Measurements from ENCODE around the gene NSMF. TPM values are rescaled to one million over a fixed set of nuclear protein-coding genes. Genes with fewer than 3 reads are reported as not detected.
A peak's percentile ranks its signal among the peaks of the same experiment; 100 is the strongest.

NSMF gene
- total and polyA plus RNA-seq, 9 donors = 9.9 to 31.1 (median 22.2) TPM

DNA sequence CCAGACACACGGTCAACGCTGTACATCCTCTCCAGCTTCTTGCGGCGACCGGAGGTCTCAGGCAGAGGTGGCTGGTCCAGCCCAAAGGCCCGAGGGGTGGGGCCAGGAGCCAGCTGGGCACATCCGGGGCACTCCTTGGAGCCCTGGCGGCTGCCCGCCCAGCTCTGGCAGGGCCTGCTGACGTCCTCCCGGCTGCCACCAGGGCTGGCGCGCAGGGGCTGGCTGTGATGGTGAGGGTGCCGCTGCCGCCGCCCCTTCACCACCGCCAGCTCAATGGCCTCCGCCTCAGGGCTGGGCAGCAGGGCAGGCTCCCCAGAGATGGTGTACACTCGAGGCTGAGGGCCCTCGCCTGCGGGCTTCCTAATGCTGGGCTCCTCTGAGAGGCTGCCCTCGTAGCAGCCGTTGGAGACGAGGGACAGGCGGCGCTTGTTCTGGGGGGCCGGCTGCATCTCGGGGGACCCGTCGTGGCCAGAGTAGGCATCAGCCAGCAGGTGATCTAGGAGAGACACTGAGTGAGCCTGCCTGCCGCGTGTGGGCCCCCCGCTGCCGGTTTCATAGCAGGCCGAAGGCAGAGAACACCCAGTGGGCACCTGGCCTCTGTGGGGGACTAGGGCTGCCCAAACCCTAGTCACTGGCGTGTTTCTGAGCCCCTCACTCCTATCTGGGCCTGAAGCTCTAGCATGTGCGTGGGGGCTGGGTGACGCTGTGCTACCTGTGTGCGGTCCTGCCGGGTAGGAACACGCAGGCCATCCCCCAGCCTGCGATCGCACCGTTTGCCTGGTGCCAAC is 1.5 kb downstream of the NSMF start:
- WGBS (ENCODE audit: insufficient coverage) = 84% methylated on average over 41 of the region's 44 CpGs
- H3K9me3 ChIP-seq (replicated peaks; ENCODE audit: control insufficient read depth, low read depth, low read length) = no peaks in the 10 kb centered on the region
- peaks cover 25% of the 10 kb centered on the region for H3K36me3 ChIP-seq (ENCODE audit: control insufficient read depth, insufficient read depth, low read length)
- no peak for DNase-seq
- H3K4me3 ChIP-seq (ENCODE audit: low read length) = peak overlapping the region; percentile 42
- H3K27ac ChIP-seq (ENCODE audit: low read length) = no peak overlapping the region
- peaks cover 14% of the 10 kb centered on the region for H3K27me3 ChIP-seq (ENCODE audit: control insufficient read depth, insufficient read depth, low read length)
- peaks cover 45% of the 10 kb centered on the region for H3K4me1 ChIP-seq (ENCODE audit: control insufficient read depth, insufficient read depth, low read length)

DNA sequence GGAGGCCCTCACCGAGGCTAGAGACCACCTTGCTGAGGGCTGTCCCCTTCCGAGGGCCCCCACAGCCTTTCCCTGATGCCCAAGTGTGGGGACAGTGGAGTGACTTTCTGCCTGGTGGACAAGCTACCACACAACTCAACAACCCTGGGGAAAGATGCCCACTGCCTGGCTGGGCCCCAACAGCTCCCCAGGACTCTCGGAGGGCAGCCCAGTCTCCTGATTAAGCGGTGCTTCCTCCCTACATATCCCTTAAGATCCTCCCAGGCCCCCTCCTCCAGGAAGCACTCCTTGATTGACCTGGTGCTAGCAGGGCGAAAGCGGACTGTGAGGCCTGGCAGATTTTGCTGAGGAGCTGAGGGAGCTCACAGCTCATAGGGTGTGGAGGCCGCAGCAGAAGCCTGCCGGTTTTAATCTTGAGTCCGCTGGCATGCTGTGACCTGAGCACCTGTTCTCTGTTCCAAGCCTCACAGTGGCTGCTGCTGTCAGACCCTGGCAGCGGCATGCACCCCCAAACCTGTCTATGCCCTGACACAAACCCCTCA is 2.2 kb downstream of the NSMF start:
- no peak for DNase-seq
- Histone ChIP-seq H3K4me1 (ENCODE audit: control insufficient read depth, insufficient read depth, low read length) (peaks cover 44% of the 10 kb centered on the region), H3K27ac (ENCODE audit: low read length) (no peak overlapping the region), H3K36me3 (ENCODE audit: control insufficient read depth, insufficient read depth, low read length) (peaks cover 28% of the 10 kb centered on the region), H3K27me3 (ENCODE audit: control insufficient read depth, insufficient read depth, low read length) (peaks cover 9% of the 10 kb centered on the region), H3K4me3 (ENCODE audit: low read length) (no peak overlapping the region), H3K9me3 (replicated peaks; ENCODE audit: control insufficient read depth, low read depth, low read length) (no peaks in the 10 kb centered on the region)
- WGBS (ENCODE audit: insufficient coverage) = 86% methylated on average over 4 of the region's 10 CpGs

DNA sequence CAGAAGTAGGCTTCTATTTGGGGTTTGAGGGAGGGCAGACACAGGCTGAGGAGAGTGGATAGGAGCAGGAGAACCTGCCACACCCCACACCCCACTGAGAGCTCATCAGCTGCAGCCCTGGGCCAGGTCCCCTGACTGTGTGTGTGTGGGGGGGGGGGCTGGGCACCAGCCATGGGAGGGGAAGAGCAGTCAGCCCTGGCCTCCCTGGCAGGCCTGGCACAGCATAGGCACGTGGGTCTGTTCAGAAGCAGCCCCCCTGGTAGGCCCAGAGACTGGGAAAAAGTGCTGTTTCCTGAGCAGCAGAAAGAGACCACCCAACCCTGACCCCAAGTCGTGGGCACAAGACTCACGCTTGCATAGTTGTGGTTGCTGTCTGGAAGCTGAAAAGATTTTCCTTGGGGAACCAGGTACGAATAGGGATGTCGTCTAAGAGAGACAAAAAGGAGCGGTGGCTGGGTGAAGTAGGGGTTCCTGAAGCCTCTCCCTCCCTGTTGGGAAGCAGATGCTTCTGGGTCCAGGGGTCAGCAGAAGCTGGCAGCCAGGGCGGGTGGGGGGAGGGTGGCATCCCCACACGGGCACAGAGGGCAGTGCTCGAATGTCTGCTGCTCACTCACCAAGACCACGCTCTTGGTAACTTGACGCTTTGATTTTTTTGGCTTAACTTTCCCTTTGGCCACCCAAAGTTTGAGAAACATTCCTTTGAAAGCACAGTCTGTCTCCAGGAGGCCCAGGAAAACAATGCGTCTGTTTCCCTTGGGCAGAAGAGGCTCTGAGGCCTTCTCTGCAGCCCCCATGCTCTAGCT is 2.9 kb downstream of the NSMF start:
- Histone ChIP-seq H3K27me3 (ENCODE audit: control insufficient read depth, insufficient read depth, low read length) (peaks cover 2% of the 10 kb centered on the region), H3K27ac (ENCODE audit: low read length) (no peak overlapping the region), H3K4me3 (ENCODE audit: low read length) (no peak overlapping the region), H3K4me1 (ENCODE audit: control insufficient read depth, insufficient read depth, low read length) (peaks cover 40% of the 10 kb centered on the region), H3K9me3 (replicated peaks; ENCODE audit: control insufficient read depth, low read depth, low read length) (no peaks in the 10 kb centered on the region), H3K36me3 (ENCODE audit: control insufficient read depth, insufficient read depth, low read length) (peaks cover 28% of the 10 kb centered on the region)
- no peak for DNase-seq
- 65% methylated on average over 12 of the region's 12 CpGs for WGBS (ENCODE audit: insufficient coverage)

DNA sequence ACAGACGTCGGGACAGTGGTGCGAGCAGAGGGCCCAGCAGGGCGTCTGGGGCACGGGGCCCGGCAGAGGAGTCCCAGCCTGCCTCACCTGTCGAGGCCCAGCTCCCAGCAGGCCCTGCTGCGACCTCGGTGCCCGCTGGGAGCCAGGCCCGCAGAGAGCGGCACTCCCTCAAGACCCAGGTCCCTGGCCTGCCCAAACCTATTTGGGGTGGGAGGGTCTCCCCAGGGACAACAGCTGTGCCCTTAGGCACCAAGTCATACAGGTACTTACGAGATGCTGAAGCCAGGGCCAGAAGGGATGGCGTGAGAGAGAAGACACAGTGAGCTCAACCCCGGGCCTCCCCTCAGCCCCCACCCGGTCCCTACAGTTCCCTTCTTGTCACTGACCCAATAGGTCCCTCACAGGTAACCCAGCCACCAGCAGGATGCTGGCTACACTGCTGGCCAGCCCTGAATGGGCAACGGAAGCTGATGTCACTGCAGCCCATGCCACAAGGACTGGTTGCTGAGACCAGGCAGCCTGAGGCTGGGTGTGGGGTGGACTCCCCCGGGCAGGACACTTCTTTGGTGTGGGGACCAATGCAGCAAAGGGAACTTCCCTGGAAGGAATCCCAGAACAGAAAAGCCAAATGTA is 3.7 kb downstream of the NSMF start:
- Histone ChIP-seq H3K27me3 (ENCODE audit: control insufficient read depth, insufficient read depth, low read length) (no peaks in the 10 kb centered on the region), H3K27ac (ENCODE audit: low read length) (no peak overlapping the region), H3K36me3 (ENCODE audit: control insufficient read depth, insufficient read depth, low read length) (peaks cover 28% of the 10 kb centered on the region), H3K4me1 (ENCODE audit: control insufficient read depth, insufficient read depth, low read length) (peaks cover 40% of the 10 kb centered on the region), H3K4me3 (ENCODE audit: low read length) (no peak overlapping the region), H3K9me3 (replicated peaks; ENCODE audit: control insufficient read depth, low read depth, low read length) (no peaks in the 10 kb centered on the region)
- 70% methylated on average over 9 of the region's 18 CpGs for WGBS (ENCODE audit: insufficient coverage)
- DNase-seq = no peak

DNA sequence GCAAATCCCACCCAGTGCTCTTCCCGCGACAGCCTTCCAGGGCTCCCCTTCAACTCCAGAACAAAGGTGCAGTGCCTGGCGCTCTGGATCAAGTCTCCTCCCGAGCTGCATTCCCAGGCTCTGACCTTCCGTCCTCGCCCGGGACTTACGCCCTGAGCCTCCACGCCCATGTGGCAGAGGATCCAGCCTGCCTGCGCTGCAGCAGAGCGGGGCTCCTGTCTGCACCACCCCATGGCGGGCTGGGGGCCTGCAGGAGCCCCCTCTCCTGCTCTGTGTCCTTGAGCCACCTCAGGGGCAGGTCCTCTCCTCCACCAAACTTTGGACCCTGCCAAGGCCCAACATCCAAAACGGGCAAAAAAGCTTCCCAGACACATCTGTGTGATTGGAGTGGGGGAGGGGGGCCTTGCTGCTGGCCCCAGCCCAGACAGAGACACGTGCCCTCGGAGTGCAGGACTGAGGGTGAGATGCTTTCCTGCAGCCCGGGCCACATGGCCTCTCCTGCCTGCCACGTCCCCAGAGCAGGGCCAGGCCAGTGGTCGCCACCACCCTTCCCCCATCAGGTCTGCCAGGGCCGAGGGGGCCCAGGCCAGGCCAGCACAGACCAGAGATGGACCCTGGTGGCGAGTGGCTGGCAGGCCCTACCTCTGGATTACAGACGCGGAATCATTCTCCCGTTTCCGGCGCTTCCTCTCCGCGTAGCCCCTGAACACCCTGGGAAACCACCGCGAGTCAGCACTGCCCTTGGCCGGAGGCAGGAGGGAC is 4.4 kb downstream of the NSMF start:
- Histone ChIP-seq H3K4me3 (ENCODE audit: low read length) (peak overlapping the region; percentile 23), H3K36me3 (ENCODE audit: control insufficient read depth, insufficient read depth, low read length) (peaks cover 33% of the 10 kb centered on the region), H3K27me3 (ENCODE audit: control insufficient read depth, insufficient read depth, low read length) (no peaks in the 10 kb centered on the region), H3K9me3 (replicated peaks; ENCODE audit: control insufficient read depth, low read depth, low read length) (no peaks in the 10 kb centered on the region), H3K27ac (ENCODE audit: low read length) (no peak overlapping the region), H3K4me1 (ENCODE audit: control insufficient read depth, insufficient read depth, low read length) (peaks cover 37% of the 10 kb centered on the region)
- no peak for DNase-seq
- 56% methylated on average over 27 of the region's 30 CpGs for WGBS (ENCODE audit: insufficient coverage)

DNA sequence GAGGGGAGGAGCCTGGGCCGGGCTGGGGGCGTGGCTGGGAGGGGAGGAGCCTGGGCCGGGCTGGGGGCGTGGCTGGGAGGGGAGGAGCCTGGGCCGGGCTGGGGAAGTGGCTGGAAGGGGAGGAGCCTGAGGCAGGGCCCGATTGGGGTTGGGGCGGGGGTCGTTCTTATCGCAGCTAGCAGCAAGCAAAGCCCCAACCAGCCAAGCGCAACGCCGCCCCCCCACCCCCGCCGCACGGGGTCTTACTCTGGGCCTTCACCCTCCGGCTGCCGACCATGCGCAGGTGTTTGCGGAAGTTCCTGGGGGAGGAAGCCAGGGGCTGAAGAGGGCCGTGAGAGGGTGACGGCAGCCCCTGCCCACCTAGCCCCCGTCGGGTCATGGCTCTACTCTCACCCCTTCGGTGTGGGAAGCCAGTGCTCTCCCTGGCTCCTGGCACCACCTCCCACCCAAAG is 5.0 kb downstream of the NSMF start:
- WGBS (ENCODE audit: insufficient coverage) = 19% methylated on average over 3 of the region's 24 CpGs
- no peak for DNase-seq
- no peaks in the 10 kb centered on the region for H3K9me3 ChIP-seq (replicated peaks; ENCODE audit: control insufficient read depth, low read depth, low read length)
- H3K27me3 ChIP-seq (ENCODE audit: control insufficient read depth, insufficient read depth, low read length) = no peaks in the 10 kb centered on the region
- no peak overlapping the region for H3K27ac ChIP-seq (ENCODE audit: low read length)
- H3K36me3 ChIP-seq (ENCODE audit: control insufficient read depth, insufficient read depth, low read length) = peaks cover 38% of the 10 kb centered on the region
- peak overlapping the region; percentile 23 for H3K4me3 ChIP-seq (ENCODE audit: low read length)
- peaks cover 32% of the 10 kb centered on the region for H3K4me1 ChIP-seq (ENCODE audit: control insufficient read depth, insufficient read depth, low read length)

DNA sequence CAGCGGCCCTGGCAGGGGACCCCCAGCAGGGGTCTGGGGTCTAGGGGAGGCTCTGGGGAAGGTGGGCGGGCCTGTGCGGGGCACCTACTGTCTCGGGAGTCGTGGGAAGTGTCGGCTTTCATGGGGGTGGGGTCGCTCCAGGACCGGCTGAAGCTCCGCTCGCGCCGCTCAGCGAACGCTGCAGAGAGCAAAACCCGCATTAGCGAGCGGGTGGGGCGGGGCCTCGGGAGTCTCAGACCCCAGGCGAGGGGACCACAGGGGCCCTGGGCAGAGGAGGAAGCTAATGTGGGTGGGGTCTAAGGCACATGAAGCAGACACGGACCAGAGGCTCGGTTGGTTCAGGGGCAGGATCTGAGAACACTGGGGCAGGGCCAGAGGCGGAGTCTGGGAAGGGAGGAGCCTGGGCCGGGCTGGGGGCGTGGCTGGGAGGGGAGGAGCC is 5.5 kb downstream of the NSMF start:
- 17% methylated on average over 22 of the region's 25 CpGs for WGBS (ENCODE audit: insufficient coverage)
- Histone ChIP-seq H3K27ac (ENCODE audit: low read length) (peak overlapping the region; percentile 29), H3K36me3 (ENCODE audit: control insufficient read depth, insufficient read depth, low read length) (peaks cover 42% of the 10 kb centered on the region), H3K9me3 (replicated peaks; ENCODE audit: control insufficient read depth, low read depth, low read length) (no peaks in the 10 kb centered on the region), H3K4me1 (ENCODE audit: control insufficient read depth, insufficient read depth, low read length) (peaks cover 33% of the 10 kb centered on the region), H3K27me3 (ENCODE audit: control insufficient read depth, insufficient read depth, low read length) (no peaks in the 10 kb centered on the region), H3K4me3 (ENCODE audit: low read length) (peak overlapping the region; percentile 6)
- peak; percentile 86 for DNase-seq

DNA sequence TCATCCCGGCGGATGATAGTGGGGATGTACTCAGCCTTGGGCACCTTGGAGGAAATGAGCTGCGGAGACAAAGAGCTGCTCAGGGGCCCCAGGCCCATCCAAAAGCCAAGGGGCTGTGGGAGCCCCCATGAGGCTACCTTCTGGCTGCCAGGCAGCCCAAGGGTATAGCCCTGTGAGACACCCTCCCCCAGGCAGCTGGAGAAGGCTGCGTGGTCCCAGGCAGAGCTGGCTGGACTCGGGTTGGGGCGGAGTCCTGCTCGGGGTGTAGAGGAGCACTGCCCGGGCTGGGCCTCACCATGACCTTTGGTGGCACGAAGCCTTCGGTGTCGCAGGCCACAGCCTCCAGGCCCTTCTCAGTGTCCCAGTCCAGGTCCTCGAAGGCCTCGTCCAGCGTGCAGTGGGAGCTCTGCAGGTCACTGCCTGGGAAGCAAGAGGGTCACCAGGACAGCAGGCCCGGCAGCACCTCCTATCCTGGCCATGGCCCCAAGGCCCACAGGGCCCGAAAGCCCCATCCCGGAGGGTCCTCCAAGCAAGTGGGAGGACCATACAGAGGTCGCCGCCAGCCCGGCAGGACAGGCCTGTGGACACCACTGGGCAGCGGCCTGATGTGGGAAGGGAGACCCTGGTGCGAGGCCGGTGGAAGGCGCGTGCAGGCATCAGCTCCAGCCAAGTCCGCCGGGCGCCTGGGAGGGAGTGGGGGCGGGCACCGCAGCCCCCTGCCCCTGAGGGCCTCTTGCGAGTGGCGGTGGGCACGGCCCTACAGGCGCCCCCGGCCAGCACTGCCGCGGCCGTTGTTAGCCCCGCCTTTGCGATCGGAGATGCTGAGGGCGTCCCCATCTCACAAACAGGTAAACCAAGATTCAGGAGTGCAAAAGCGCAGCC is 6.1 kb downstream of the NSMF start:
- WGBS (ENCODE audit: insufficient coverage) = 87% methylated on average over 28 of the region's 43 CpGs
- Histone ChIP-seq H3K4me1 (ENCODE audit: control insufficient read depth, insufficient read depth, low read length) (peaks cover 33% of the 10 kb centered on the region), H3K27ac (ENCODE audit: low read length) (peak overlapping the region; percentile 29), H3K4me3 (ENCODE audit: low read length) (peak overlapping the region; percentile 6), H3K9me3 (replicated peaks; ENCODE audit: control insufficient read depth, low read depth, low read length) (no peaks in the 10 kb centered on the region), H3K27me3 (ENCODE audit: control insufficient read depth, insufficient read depth, low read length) (no peaks in the 10 kb centered on the region), H3K36me3 (ENCODE audit: control insufficient read depth, insufficient read depth, low read length) (peaks cover 42% of the 10 kb centered on the region)
- DNase-seq = no peak
